Spleen (tissue), 11 donors: ENCODE measurements around the gene AIF1L. TPM values are rescaled to one million over a fixed set of nuclear protein-coding genes. Genes with fewer than 3 reads are reported as not detected.

ENCODE experiments used
- DNase-seq: peaks from one replicate; pipeline ENCODE4 v3.0.0-alpha.2; 2020
- H3K27ac ChIP-seq, 8 donors: fragments of 200-600 bp; sonication (generic) in 7 of 8; 1 replicate in 4 of 8; 2 replicates in 4 of 8; pipeline versions ENCODE4 v1.5.0 to v1.8.0; 2016 to 2021; ENCODE audit warnings: inconsistent platforms in 4 of 8, mild to moderate bottlenecking in 4 of 8, moderate library complexity in 1 of 8
- H3K27me3 ChIP-seq, 7 donors: fragments of 200-600 bp; sonication (generic) in 6 of 7; replicated peaks in 1 of 7; 1 replicate in 4 of 7; 2 replicates in 3 of 7; pipeline versions ENCODE4 v1.5.0 to v1.8.0; 2016 to 2021; ENCODE audit warnings: inconsistent platforms in 3 of 7, mild to moderate bottlenecking in 1 of 7
- H3K36me3 ChIP-seq, 6 donors: fragments of 200-600 bp; sonication (generic) in 5 of 6; 1 replicate in 4 of 6; 2 replicates in 2 of 6; pipeline versions ENCODE4 v1.5.0 to v1.8.0; 2016 to 2021; ENCODE audit warnings: inconsistent platforms in 2 of 6
- H3K4me1 ChIP-seq, 6 donors: fragments of 200-600 bp; sonication (generic) in 5 of 6; 1 replicate in 3 of 6; 2 replicates in 3 of 6; pipeline versions ENCODE4 v1.5.0 to v1.8.0; 2016 to 2021; ENCODE audit warnings: inconsistent platforms in 3 of 6
- H3K4me3 ChIP-seq, 8 donors: fragments of 200-600 bp; sonication (generic) in 7 of 8; 1 replicate in 4 of 8; 2 replicates in 4 of 8; pipeline versions ENCODE4 v1.5.0 to v1.8.0; 2016 to 2021; ENCODE audit warnings: inconsistent platforms in 4 of 8, mild to moderate bottlenecking in 4 of 8, moderate library complexity in 2 of 8
- H3K9me3 ChIP-seq, 8 donors: fragments of 200-600 bp; sonication (generic) in 7 of 8; 1 replicate in 4 of 8; 2 replicates in 4 of 8; pipeline versions ENCODE4 v1.5.0 to v1.8.0; 2016 to 2021; ENCODE audit warnings: inconsistent platforms in 4 of 8
- POLR2A ChIP-seq, 3 donors: fragments of 450-650 bp; IDR thresholded peaks; one replicate each; pipeline ENCODE4 v1.5.1; 2017; ENCODE audit warnings: antibody characterized with exemption in 3 of 3, mild to moderate bottlenecking in 1 of 3
- POLR2AphosphoS5 ChIP-seq, 3 donors: sonication (generic); formaldehyde crosslinking; IDR thresholded peaks; one replicate each; pipeline ENCODE4 v1.5.1; 2017; ENCODE audit warnings: antibody characterized with exemption in 3 of 3
- WGBS, 5 donors: extraction: QIAGEN DNeasy Blood & Tissue Kit in 3 of 5; methylation state at CpG; one replicate each; pipeline versions ENCODE4 v1.1.5 to v1.1.7; 2013 to 2018; 5-methylcytosine and 5-hydroxymethylcytosine counted together
- intact Hi-C: fragments of 100-400 bp; cut with DNase I; formaldehyde crosslinking; loops from one replicate; pipeline ENCODE4 v1.15.0; 2023; ENCODE audit warnings: low total_unique reads
- polyA plus RNA-seq, 3 donors: library from polyadenylated mRNA; stranded (reverse); fragments of 200-250 nt; gene quantifications; one replicate each; pipeline ENCODE4 v1.2.1, GENCODE V29; 2013
- total RNA-seq, 7 donors: library from RNA; depleted of rRNA in 3 of 7; stranded (reverse); fragments of >200 nt in 3 of 7; fragmentation: NEBNext Ultra II Directional in 4 of 7; extraction: Animal tissue kit (Norgen Biotek cat#: 25700) in 4 of 7; gene quantifications; one replicate each; pipeline versions ENCODE4 v1.1.0 to v1.2.1, GENCODE V29; 2016 to 2021
- TF ChIP-seq, protein P1 (sequence below), 11 experiments: fragments of 200-600 bp in 7 of 11; fragments of 450-650 bp in 4 of 11; sonication (generic) in 4 of 11; IDR thresholded peaks in 8 of 11; conservative IDR thresholded peaks in 3 of 11; 1 replicate in 7 of 11; 2 replicates in 4 of 11; pipeline versions ENCODE4 v1.4.0 to v1.8.0; 2016 to 2021; ENCODE audit warnings: antibody characterized with exemption in 11 of 11, inconsistent platforms in 4 of 11, mild to moderate bottlenecking in 1 of 11
- donor health status: healthy with polysubstance abuse.
- donor health status: DM: no; HTN: no; CAD: no; lungs with moderate emphysema.
- donor health status: DM: no; HTN: no; CAD: no.
- donor health status: Bipolar disorder and iron deficiency.
- donor health status: healthy.
- donor health status: DM: no; HTN: no; CAD: no.
- donor health status: DM: yes; HTN: yes; CAD: no.

AIF1L gene
- total and polyA plus RNA-seq, 10 donors, result 47.4 to 596 (median 240) TPM

DNA sequence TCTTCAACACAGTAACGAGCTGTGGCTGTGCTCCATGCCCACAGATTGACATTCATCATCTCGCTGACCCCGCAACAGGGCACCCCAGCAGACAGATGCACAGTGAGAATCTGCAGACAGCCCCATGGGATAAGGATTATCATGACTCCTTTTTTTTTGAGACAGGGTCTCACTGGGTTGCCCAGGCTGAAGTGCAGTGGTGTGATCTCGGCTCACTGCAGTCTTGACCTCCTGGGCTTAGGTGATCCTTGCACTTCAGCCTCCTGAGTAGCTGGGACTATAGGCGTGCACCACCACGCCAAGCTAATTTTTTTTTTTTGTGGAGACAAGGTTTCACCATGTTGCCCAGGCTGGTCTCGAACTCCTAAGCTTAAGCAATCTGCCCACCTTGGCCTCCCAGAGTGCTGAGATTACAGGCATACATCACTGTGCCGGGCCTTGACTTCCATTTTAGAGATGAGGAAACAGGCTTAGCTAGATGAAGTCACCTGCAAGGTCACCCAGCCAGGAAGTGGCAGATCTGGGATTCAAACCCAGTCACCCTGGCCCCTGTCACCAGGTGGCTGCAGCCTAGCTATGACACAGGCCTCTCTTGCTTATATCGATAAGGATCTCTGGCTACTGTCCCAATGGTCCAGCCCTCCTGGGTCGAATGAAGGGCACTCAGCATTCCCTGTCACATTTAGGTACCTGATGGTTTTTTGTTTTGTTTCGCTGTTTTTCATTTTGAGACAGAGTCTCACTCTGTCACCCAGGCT, 5.1 kb downstream of the AIF1L start:
- WGBS, 5 donors, result 69 to 86% (median 77%) methylated on average over 10 to 11 of the region's 11 CpGs
- H3K4me3 ChIP-seq, result peak overlapping the region in 1 of 8 donors; percentile 77
- H3K9me3 ChIP-seq, result no peaks in the 10 kb centered on the region
- H3K27ac ChIP-seq, result peak overlapping the region; percentile 31 to 90 (median 85)
- TF ChIP-seq POLR2A (IDR thresholded peaks at IDR 0.05) (no peak), POLR2AphosphoS5 (IDR thresholded peaks at IDR 0.05) (peak in 2 of 3 donors; percentile 27 to 53)
- peaks cover 0 to 100% (median 59%) of the 10 kb centered on the region in 6 donors for H3K4me1 ChIP-seq
- H3K27me3 ChIP-seq, result peaks cover 0 to 23% (median 9%) of the 10 kb centered on the region in 7 donors
- intact Hi-C loops, result no loop called here
- no peak for DNase-seq
- peaks cover 0 to 23% (median 0%) of the 10 kb centered on the region in 6 donors for H3K36me3 ChIP-seq

DNA sequence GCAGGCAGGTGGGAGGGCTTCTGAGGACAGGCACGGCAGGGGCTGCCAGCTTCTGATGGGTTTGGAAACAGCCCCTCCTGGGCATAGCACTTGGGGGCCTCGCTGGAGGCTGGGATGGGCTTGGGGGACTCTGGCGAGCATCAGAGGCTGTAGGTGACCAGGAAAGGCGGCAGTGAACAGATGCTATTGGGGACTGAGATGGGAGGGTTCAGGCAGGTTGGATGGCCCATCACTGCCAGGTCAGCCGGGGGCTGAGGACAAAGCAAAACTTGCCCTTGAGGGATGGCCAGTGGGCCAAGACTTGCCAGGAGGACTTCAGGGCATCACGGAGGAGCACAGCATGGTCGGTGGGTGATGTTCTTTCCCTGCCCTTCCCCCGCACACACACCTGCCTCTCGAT, 6.7 kb downstream of the AIF1L start:
- peaks cover 0 to 100% (median 60%) of the 10 kb centered on the region in 6 donors for H3K4me1 ChIP-seq
- 66 to 90% (median 72%) methylated on average over 9 of the region's 9 CpGs for WGBS, 5 donors

DNA sequence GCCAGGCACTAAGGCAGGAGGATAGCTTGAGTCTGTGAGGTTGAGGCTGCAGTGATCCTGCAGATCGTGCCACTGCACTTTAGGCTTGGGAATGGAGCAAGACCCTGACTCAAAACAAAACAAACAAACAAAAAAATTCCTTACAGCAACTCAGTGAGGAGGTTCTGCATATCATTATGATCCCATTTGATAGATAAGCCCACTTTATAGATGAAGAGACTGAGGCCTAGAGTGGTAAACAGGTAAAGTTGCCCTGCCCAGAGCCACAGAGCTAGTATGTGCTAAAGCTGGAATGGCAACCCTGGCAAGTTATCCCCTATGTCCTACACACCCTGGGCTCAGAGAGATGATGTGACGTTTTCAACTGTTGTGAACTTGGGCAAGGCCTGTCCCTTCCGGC, 7.2 kb downstream of the AIF1L start:
- Histone ChIP-seq H3K36me3 (peaks cover 0 to 29% (median 0%) of the 10 kb centered on the region in 6 donors), H3K27me3 (peaks cover 0 to 1% (median 0%) of the 10 kb centered on the region in 7 donors), H3K4me3 (peak overlapping the region in 3 of 8 donors; percentile 9 to 55 (median 31)), H3K27ac (peak overlapping the region; percentile 9 to 90 (median 80)), H3K4me1 (peaks cover 0 to 100% (median 60%) of the 10 kb centered on the region in 6 donors), H3K9me3 (no peaks in the 10 kb centered on the region)
- intact Hi-C loops, result no loop called here
- 67 to 87% (median 79%) methylated on average over 3 of the region's 3 CpGs for WGBS, 5 donors
- TF ChIP-seq, protein P1, sequence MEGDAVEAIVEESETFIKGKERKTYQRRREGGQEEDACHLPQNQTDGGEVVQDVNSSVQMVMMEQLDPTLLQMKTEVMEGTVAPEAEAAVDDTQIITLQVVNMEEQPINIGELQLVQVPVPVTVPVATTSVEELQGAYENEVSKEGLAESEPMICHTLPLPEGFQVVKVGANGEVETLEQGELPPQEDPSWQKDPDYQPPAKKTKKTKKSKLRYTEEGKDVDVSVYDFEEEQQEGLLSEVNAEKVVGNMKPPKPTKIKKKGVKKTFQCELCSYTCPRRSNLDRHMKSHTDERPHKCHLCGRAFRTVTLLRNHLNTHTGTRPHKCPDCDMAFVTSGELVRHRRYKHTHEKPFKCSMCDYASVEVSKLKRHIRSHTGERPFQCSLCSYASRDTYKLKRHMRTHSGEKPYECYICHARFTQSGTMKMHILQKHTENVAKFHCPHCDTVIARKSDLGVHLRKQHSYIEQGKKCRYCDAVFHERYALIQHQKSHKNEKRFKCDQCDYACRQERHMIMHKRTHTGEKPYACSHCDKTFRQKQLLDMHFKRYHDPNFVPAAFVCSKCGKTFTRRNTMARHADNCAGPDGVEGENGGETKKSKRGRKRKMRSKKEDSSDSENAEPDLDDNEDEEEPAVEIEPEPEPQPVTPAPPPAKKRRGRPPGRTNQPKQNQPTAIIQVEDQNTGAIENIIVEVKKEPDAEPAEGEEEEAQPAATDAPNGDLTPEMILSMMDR (IDR thresholded peaks at IDR 0.05 in 8 of 11, conservative IDR thresholded peaks at IDR 0.05 in 3 of 11), result no peak
- TF ChIP-seq POLR2AphosphoS5 (IDR thresholded peaks at IDR 0.05), result no peak
- TF ChIP-seq POLR2A (IDR thresholded peaks at IDR 0.05), result no peak
- DNase-seq, result no peak

More for the DNA sequence above, 6.7 kb downstream of the AIF1L start:
- H3K9me3 ChIP-seq, result no peaks in the 10 kb centered on the region
- peak in 1 of 3 donors; percentile 58 for TF ChIP-seq POLR2AphosphoS5 (IDR thresholded peaks at IDR 0.05)
- TF ChIP-seq POLR2A (IDR thresholded peaks at IDR 0.05), result no peak
- TF ChIP-seq, protein P1 (IDR thresholded peaks at IDR 0.05 in 8 of 11, conservative IDR thresholded peaks at IDR 0.05 in 3 of 11), result no peak
- H3K4me3 ChIP-seq, result peak overlapping the region in 4 of 8 donors; percentile 9 to 55 (median 25)
- peak overlapping the region in 7 of 8 donors; percentile 44 to 90 (median 85) for H3K27ac ChIP-seq
- peaks cover 0 to 7% (median 0%) of the 10 kb centered on the region in 7 donors for H3K27me3 ChIP-seq
- DNase-seq, result no peak
- H3K36me3 ChIP-seq, result peaks cover 0 to 28% (median 0%) of the 10 kb centered on the region in 6 donors
- intact Hi-C loops, result no loop called here

DNA sequence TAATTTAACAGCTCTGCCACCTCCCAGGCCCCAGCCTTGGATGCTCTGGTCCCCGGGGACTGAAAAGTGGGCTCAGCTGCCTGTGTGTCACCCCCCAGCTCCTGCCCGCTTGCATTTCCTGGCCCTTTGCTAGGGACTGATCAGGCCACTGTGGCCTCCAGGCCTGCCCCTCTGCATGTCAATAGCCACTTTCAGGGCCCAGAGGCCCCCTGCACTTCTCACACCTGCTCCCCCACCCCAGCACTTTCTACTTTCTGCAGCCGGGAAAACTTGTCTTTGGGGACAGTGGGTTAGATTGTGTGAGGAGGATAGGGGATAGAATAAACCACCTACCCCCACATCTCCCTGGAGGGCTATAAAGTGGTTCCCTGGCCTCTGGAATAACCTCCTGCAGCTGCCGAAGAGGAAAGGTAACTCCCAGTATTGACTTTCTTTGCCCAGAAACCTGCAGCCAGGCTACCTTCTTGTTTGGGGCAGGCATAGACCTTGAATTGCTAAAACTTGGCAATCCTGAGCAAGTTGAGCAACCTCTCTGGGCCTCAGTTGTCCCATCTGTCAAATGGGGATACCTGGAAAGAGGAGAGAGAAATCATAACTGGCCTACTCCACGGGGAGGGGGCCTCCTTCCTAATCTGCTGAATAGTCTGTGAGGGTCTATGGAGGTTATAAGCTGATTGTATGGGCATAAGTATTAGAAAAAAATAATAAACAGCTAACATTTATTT, 7.8 kb downstream of the AIF1L start:
- no peak for DNase-seq
- Histone ChIP-seq H3K4me3 (peak overlapping the region in 2 of 8 donors; percentile 4 to 55), H3K9me3 (no peaks in the 10 kb centered on the region), H3K36me3 (peaks cover 0 to 35% (median 0%) of the 10 kb centered on the region in 6 donors), H3K4me1 (peaks cover 0 to 97% (median 59%) of the 10 kb centered on the region in 6 donors), H3K27me3 (no peaks in the 10 kb centered on the region), H3K27ac (peak overlapping the region; percentile 9 to 90 (median 80))
- intact Hi-C loops, result no loop called here
- WGBS, 5 donors, result 52 to 74% (median 64%) methylated on average over 5 of the region's 5 CpGs
- no peak for TF ChIP-seq POLR2A (IDR thresholded peaks at IDR 0.05)
- peak in 2 of 3 donors; percentile 36 to 49 for TF ChIP-seq POLR2AphosphoS5 (IDR thresholded peaks at IDR 0.05)
- TF ChIP-seq, protein P1 (IDR thresholded peaks at IDR 0.05 in 8 of 11, conservative IDR thresholded peaks at IDR 0.05 in 3 of 11), result no peak
